ENCODE results near the gene PLCL2.

PLCL2 gene

GRCh38 chr3:16913264-16913580, 28.5 kb downstream of the PLCL2 start:
- DNase-seq (ENCODE audit: low read depth in 2 of 2, low spot score in 1 of 2), result no peak

- no peak for DNase-seq (ENCODE audit: low read depth in 2 of 2, low spot score in 1 of 2)
These were observed 32.1 kb downstream of the PLCL2 start for GRCh38 chr3:16916840-16917239.

- DNase-seq (ENCODE audit: low read depth in 2 of 2, low spot score in 1 of 2), result no peak
These were observed 32.6 kb downstream of the PLCL2 start for GRCh38 chr3:16917256-16917935.

- no peak for DNase-seq (ENCODE audit: low read depth in 2 of 2, low spot score in 1 of 2)
These were observed 33.4 kb downstream of the PLCL2 start for GRCh38 chr3:16917980-16918682.

- DNase-seq (ENCODE audit: low read depth in 2 of 2, low spot score in 1 of 2), result no peak
These were observed 33.9 kb downstream of the PLCL2 start for GRCh38 chr3:16918683-16919025.

- DNase-seq (ENCODE audit: low read depth in 2 of 2, low spot score in 1 of 2), result no peak
These were observed 38.4 kb downstream of the PLCL2 start for GRCh38 chr3:16923112-16923511.

GRCh38 chr3:16927485-16927884, 42.7 kb downstream of the PLCL2 start:
- DNase-seq (ENCODE audit: low read depth in 2 of 2, low spot score in 1 of 2), result no peak

GRCh38 chr3:16928386-16929132, 43.8 kb downstream of the PLCL2 start:
- no peak for DNase-seq (ENCODE audit: low read depth in 2 of 2, low spot score in 1 of 2)

- DNase-seq (ENCODE audit: low read depth in 2 of 2, low spot score in 1 of 2), result no peak
These were observed 44.6 kb downstream of the PLCL2 start for GRCh38 chr3:16929311-16929710.

- DNase-seq (ENCODE audit: low read depth in 2 of 2, low spot score in 1 of 2), result no peak
These were observed 48.1 kb downstream of the PLCL2 start for GRCh38 chr3:16932877-16933276.

- no peak for DNase-seq (ENCODE audit: low read depth in 2 of 2, low spot score in 1 of 2)
These were observed 51.0 kb downstream of the PLCL2 start for GRCh38 chr3:16935781-16936180.

- DNase-seq (ENCODE audit: low read depth in 2 of 2, low spot score in 1 of 2), result no peak
These were observed 51.5 kb downstream of the PLCL2 start for GRCh38 chr3:16936233-16936632.

GRCh38 chr3:16936676-16937230, 52.0 kb downstream of the PLCL2 start:
- no peak for DNase-seq (ENCODE audit: low read depth in 2 of 2, low spot score in 1 of 2)

GRCh38 chr3:16937326-16937845, 52.6 kb downstream of the PLCL2 start:
- no peak for DNase-seq (ENCODE audit: low read depth in 2 of 2, low spot score in 1 of 2)

- DNase-seq (ENCODE audit: low read depth in 2 of 2, low spot score in 1 of 2), result no peak
These were observed 56.3 kb downstream of the PLCL2 start for GRCh38 chr3:16940769-16941700.

GRCh38 chr3:16942955-16943354, 58.2 kb downstream of the PLCL2 start:
- DNase-seq (ENCODE audit: low read depth in 2 of 2, low spot score in 1 of 2), result no peak

- no peak for DNase-seq (ENCODE audit: low read depth in 2 of 2, low spot score in 1 of 2)
These were observed 59.1 kb downstream of the PLCL2 start for GRCh38 chr3:16943857-16944256.

GRCh38 chr3:16944356-16944755, 59.6 kb downstream of the PLCL2 start:
- DNase-seq (ENCODE audit: low read depth in 2 of 2, low spot score in 1 of 2), result no peak

- DNase-seq (ENCODE audit: low read depth in 2 of 2, low spot score in 1 of 2), result no peak
These were observed 60.6 kb downstream of the PLCL2 start for GRCh38 chr3:16945330-16945729.

- DNase-seq (ENCODE audit: low read depth in 2 of 2, low spot score in 1 of 2), result no peak
These were observed 65.5 kb downstream of the PLCL2 start for GRCh38 chr3:16950282-16950681.

- no peak for DNase-seq (ENCODE audit: low read depth in 2 of 2, low spot score in 1 of 2)
These were observed 66.1 kb downstream of the PLCL2 start for GRCh38 chr3:16950845-16951244.

Data from stimulated activated CD8-positive, alpha-beta memory T cell treated with anti-CD3 and anti-CD28 coated beads, Interleukin-4, amount 100 ng/mL, for 1 hour (primary cell).